Karpas-422 (cell line): ENCODE results near the gene ITGB7. TPM values are rescaled to one million over a fixed set of nuclear protein-coding genes. Genes with fewer than 3 reads are reported as not detected.
A peak's percentile ranks its signal among the peaks of the same experiment; 100 is the strongest.

ENCODE experiments used
- DNase-seq: peaks from one replicate; pipeline ENCODE4 v3.0.0-alpha.2; 2015
- H2AFZ ChIP-seq: fragments of 200-600 bp; sonication (generic); 2 replicates; pipeline ENCODE4 v1.6.1; 2014; ENCODE audit warnings: antibody characterized with exemption, low read length, mixed read lengths
- H3K27ac ChIP-seq: fragments of 200-600 bp; sonication (generic); 2 replicates; pipeline ENCODE4 v1.5.1; 2014; ENCODE audit warnings: mild to moderate bottlenecking, low read length, moderate library complexity
- H3K27me3 ChIP-seq: fragments of 200-600 bp; sonication (generic); 2 replicates; pipeline ENCODE4 v1.6.1; 2014; ENCODE audit warnings: low read length, mixed read lengths
- H3K36me3 ChIP-seq: fragments of 200-600 bp; sonication (generic); 2 replicates; pipeline ENCODE4 v1.6.1; 2014; ENCODE audit warnings: low read length, mixed read lengths; ENCODE audit not compliant: insufficient read depth
- H3K4me1 ChIP-seq: fragments of 200-600 bp; sonication (generic); 2 replicates; pipeline ENCODE4 v1.6.1; 2014; ENCODE audit warnings: mild to moderate bottlenecking, low read length, mixed read lengths
- H3K4me2 ChIP-seq: fragments of 200-600 bp; sonication (generic); 2 replicates; pipeline ENCODE4 v1.6.1; 2014; ENCODE audit warnings: low read length, low read depth, mild to moderate bottlenecking; ENCODE audit not compliant: poor library complexity, severe bottlenecking
- H3K4me3 ChIP-seq: fragments of 200-600 bp; sonication (generic); 2 replicates; pipeline ENCODE4 v1.5.1; 2014; ENCODE audit warnings: mild to moderate bottlenecking, antibody characterized with exemption, low read length, mixed read lengths
- H3K79me2 ChIP-seq: fragments of 200-600 bp; sonication (generic); 2 replicates; pipeline ENCODE4 v1.6.1; 2014; ENCODE audit warnings: mild to moderate bottlenecking, low read length, mixed read lengths
- H3K9ac ChIP-seq: fragments of 200-600 bp; sonication (generic); 2 replicates; pipeline ENCODE4 v1.6.0; 2014; ENCODE audit warnings: low read length
- H3K9me2 ChIP-seq: fragments of 200-600 bp; sonication (generic), shearing (Covaris generic); replicated peaks from 2 replicates; pipeline ENCODE4 v1.6.0; 2014; ENCODE audit warnings: mild to moderate bottlenecking, low read length, moderate library complexity; ENCODE audit not compliant: insufficient read depth
- H3K9me3 ChIP-seq: fragments of 300-700, 200-600 bp; sonication (generic); 2 replicates; pipeline ENCODE4 v1.6.1; 2014; ENCODE audit warnings: low read length, mixed read lengths
- H4K20me1 ChIP-seq: fragments of 200-600 bp; sonication (generic); 2 replicates; pipeline ENCODE4 v1.6.1; 2014; ENCODE audit warnings: mild to moderate bottlenecking, antibody characterized with exemption, low read length, low read depth; ENCODE audit not compliant: insufficient read depth
- total RNA-seq: library from RNA; depleted of rRNA; stranded (reverse); fragments of >200 nt; shearing (Covaris generic); gene quantifications from 2 replicates; pipeline ENCODE4 v1.2.3, GENCODE V29; 2014; ENCODE audit warnings: low replicate concordance

Gene ITGB7
- total RNA-seq, 1 experiment from 2014 or later: 124 TPM

DNA sequence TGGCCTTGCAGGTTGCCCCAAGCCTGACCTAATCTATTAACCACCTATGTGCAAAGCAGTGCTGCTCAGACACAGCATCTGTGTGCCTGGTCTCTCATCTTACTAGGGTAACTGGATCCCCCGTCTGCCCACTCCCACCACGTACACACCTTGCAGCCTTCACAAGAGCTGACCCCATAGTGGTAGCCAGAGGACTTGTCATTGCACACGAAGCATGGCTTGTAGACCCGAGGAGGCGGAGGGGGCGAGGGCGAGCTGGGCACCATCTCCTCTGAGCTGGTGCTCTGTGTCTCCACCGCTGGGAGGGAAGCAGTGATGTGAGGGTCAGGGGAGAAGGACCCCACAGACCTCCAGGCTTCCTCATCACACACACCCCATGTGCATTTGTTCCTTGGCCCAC, 8.4 kb upstream of the ITGB7 start:
- Histone ChIP-seq H3K36me3 (no peaks in the 10 kb centered on the region), H3K4me3 (no peak overlapping the region), H3K4me2 (no peak overlapping the region), H3K27ac (no peak overlapping the region), H2AFZ (no peak overlapping the region), H3K27me3 (0 out of 2 replicates have a peak, but pooled peaks cover 3% of the 10 kb centered on the region), H3K9me3 (no peaks in the 10 kb centered on the region), H3K79me2 (no peaks in the 10 kb centered on the region), H3K4me1 (peaks cover 37% of the 10 kb centered on the region), H3K9me2 (no peaks in the 10 kb centered on the region), H3K9ac (no peak overlapping the region), H4K20me1 (no peaks in the 10 kb centered on the region)
- no peak for DNase-seq

DNA sequence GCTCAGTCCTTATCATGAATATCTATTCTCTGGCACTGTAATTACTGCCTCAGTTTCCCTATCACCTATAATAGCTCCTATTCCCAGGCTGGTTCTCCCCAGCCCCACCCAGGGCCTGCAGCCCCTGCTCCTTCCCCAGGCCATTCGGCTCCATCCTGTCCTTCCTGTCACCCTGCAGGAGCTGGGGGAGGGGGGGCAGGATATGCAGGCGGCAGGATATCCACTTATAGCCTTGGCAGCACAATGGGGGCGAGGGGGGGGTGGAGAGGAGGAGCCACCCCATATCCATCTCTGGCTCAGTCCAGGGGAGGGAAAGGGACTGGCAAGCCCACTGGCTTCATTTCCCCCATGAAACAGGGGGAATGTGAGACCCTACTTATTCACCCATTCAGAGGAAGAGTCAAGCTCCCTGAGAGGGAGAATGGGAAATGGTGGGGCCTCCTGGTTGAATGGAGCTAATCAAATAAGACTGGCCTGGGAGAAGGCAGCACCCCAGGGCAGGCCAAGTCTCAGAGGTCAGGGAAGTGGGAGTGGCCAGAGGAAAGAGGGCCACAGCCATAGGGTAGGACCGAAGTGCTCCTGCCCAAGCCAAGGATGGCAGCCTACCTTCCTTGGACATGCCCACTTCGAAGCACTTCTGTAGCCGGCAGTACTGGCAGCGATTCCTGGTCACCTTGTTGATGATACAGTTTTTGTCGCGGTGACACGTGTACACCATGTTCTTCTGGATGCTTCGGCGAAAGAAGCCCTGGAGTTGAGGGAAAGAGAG, 7.8 kb upstream of the ITGB7 start:
- H3K9ac ChIP-seq: no peak overlapping the region
- no peak overlapping the region for H2AFZ ChIP-seq
- no peak overlapping the region for H3K4me3 ChIP-seq
- 0 out of 2 replicates have a peak, but pooled peaks cover 3% of the 10 kb centered on the region for H3K27me3 ChIP-seq
- DNase-seq: no peak
- H3K4me1 ChIP-seq: peaks cover 31% of the 10 kb centered on the region
- H3K9me2 ChIP-seq: no peaks in the 10 kb centered on the region
- no peak overlapping the region for H3K4me2 ChIP-seq
- H3K79me2 ChIP-seq: no peaks in the 10 kb centered on the region
- no peaks in the 10 kb centered on the region for H3K36me3 ChIP-seq
- no peaks in the 10 kb centered on the region for H3K9me3 ChIP-seq
- H3K27ac ChIP-seq: no peak overlapping the region
- no peaks in the 10 kb centered on the region for H4K20me1 ChIP-seq

- H3K4me1 ChIP-seq: peaks cover 26% of the 10 kb centered on the region
Observed at GRCh38 chr12:53214221-53214620, 7.2 kb upstream of the ITGB7 start.

GRCh38 chr12:53213348-53213747, 6.3 kb upstream of the ITGB7 start:
- Histone ChIP-seq H3K4me1 (peaks cover 33% of the 10 kb centered on the region), H3K36me3 (no peaks in the 10 kb centered on the region), H2AFZ (peak overlapping the region; percentile 77; the same call in 1 of the 2 replicates), H3K4me2 (peak overlapping the region; percentile 46), H3K27ac (no peak overlapping the region), H3K9me3 (no peaks in the 10 kb centered on the region), H3K9ac (peak overlapping the region; percentile 43), H3K79me2 (no peaks in the 10 kb centered on the region), H3K4me3 (peak overlapping the region; percentile 6; the same call in 1 of the 2 replicates), H3K9me2 (no peaks in the 10 kb centered on the region), H3K27me3 (no peaks in the 10 kb centered on the region), H4K20me1 (no peaks in the 10 kb centered on the region)
- DNase-seq: peak; percentile 93

More at GRCh38 chr12:53214221-53214620, 7.2 kb upstream of the ITGB7 start:
- Histone ChIP-seq H3K9ac (no peak overlapping the region), H3K4me3 (no peak overlapping the region), H3K79me2 (no peaks in the 10 kb centered on the region), H3K4me2 (no peak overlapping the region), H3K36me3 (no peaks in the 10 kb centered on the region), H3K27me3 (no peaks in the 10 kb centered on the region), H4K20me1 (no peaks in the 10 kb centered on the region), H2AFZ (no peak overlapping the region), H3K9me2 (no peaks in the 10 kb centered on the region), H3K9me3 (no peaks in the 10 kb centered on the region), H3K27ac (no peak overlapping the region)
- no peak for DNase-seq

GRCh38 chr12:53212931-53213330, 5.9 kb upstream of the ITGB7 start:
- Histone ChIP-seq H4K20me1 (no peaks in the 10 kb centered on the region), H3K9me3 (no peaks in the 10 kb centered on the region), H3K79me2 (no peaks in the 10 kb centered on the region), H3K27ac (no peak overlapping the region), H3K4me3 (peak overlapping the region; percentile 6; the same call in 1 of the 2 replicates), H3K4me1 (peaks cover 38% of the 10 kb centered on the region), H3K36me3 (no peaks in the 10 kb centered on the region), H3K4me2 (peak overlapping the region; percentile 46), H3K27me3 (no peaks in the 10 kb centered on the region), H2AFZ (peak overlapping the region; percentile 77; the same call in 1 of the 2 replicates), H3K9me2 (no peaks in the 10 kb centered on the region), H3K9ac (peak overlapping the region; percentile 43)
- peak; percentile 40 for DNase-seq

- Histone ChIP-seq H3K4me1 (peaks cover 45% of the 10 kb centered on the region), H3K9ac (0 out of 2 replicates have a peak overlapping the region, but pooled peaks have one; percentile 17), H3K36me3 (no peaks in the 10 kb centered on the region), H3K4me2 (no peak overlapping the region), H3K9me2 (no peaks in the 10 kb centered on the region), H3K79me2 (peaks cover 6% of the 10 kb centered on the region), H3K9me3 (no peaks in the 10 kb centered on the region), H2AFZ (no peak overlapping the region), H3K27me3 (no peaks in the 10 kb centered on the region), H4K20me1 (no peaks in the 10 kb centered on the region), H3K27ac (no peak overlapping the region), H3K4me3 (no peak overlapping the region)
- peak; percentile 77 for DNase-seq
Observed at GRCh38 chr12:53211476-53212381, 4.7 kb upstream of the ITGB7 start.

- Histone ChIP-seq H3K27me3 (no peaks in the 10 kb centered on the region), H3K9ac (0 out of 2 replicates have a peak overlapping the region, but pooled peaks have one; percentile 17), H4K20me1 (no peaks in the 10 kb centered on the region), H2AFZ (no peak overlapping the region), H3K9me2 (no peaks in the 10 kb centered on the region), H3K27ac (no peak overlapping the region), H3K36me3 (no peaks in the 10 kb centered on the region), H3K79me2 (peaks cover 14% of the 10 kb centered on the region), H3K4me3 (no peak overlapping the region), H3K4me2 (no peak overlapping the region), H3K9me3 (no peaks in the 10 kb centered on the region), H3K4me1 (peaks cover 47% of the 10 kb centered on the region)
- DNase-seq: no peak
Observed at GRCh38 chr12:53210843-53211242, 3.8 kb upstream of the ITGB7 start.
